ENCODE measurements around the gene SRPX.

SRPX gene

DNA sequence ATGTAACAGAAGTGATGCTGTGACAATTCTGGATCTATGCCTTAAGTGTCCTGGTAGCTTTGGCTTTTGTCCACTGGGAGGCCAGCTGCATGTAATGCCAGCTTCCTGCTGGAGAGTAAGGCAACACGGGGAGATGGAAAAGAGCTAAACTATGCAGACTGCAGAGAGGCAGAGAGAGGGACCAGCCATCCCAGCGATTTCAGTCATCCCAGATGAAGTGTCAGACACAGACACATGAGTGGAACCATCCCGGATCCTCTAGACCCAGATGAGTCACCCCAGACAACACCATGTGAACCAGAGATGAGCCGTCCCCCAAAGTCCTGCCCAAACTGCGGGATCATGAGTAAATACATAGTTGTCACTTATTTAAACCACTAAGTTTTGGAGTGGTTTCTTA is 14.6 kb downstream of the SRPX start:
- H3K27me3 ChIP-seq (ENCODE audit: insufficient read depth, low read length): no peaks in the 10 kb centered on the region
- WGBS (ENCODE audit: extremely low coverage, insufficient coverage, insufficient read length): no CpG with 5 or more reads among the region's 5 CpGs
- no peak overlapping the region for H2BK5ac ChIP-seq (ENCODE audit: low read depth, low read length, poor library complexity)
- no peak overlapping the region for H4K91ac ChIP-seq (ENCODE audit: low read depth, low read length)
- no peaks in the 10 kb centered on the region for H3K4me1 ChIP-seq (ENCODE audit: control insufficient read depth in 1 of 2, insufficient read depth in 2 of 2, low read length in 2 of 2)
- no peak overlapping the region for H3K4ac ChIP-seq (ENCODE audit: low read depth, low read length)
- H3K14ac ChIP-seq (ENCODE audit: low read length): no peak overlapping the region
- H3K23ac ChIP-seq (ENCODE audit: low read length): no peak overlapping the region
- no peaks in the 10 kb centered on the region for H3K36me3 ChIP-seq (ENCODE audit: control insufficient read depth in 1 of 2, insufficient read depth in 2 of 2, low read length in 2 of 2)
- no peak overlapping the region for H3K4me3 ChIP-seq (ENCODE audit: low read depth, low read length)
- H3K79me2 ChIP-seq (ENCODE audit: control insufficient read depth, insufficient read depth, low read length, poor library complexity): no peaks in the 10 kb centered on the region
- no peak overlapping the region for H3K9ac ChIP-seq (ENCODE audit: low read length)
- no peak overlapping the region for H2AFZ ChIP-seq (ENCODE audit: insufficient read depth, low read length, poor library complexity)
- H3K18ac ChIP-seq (ENCODE audit: low read length): no peak overlapping the region
- H3K27ac ChIP-seq (ENCODE audit: low read depth, low read length): no peak overlapping the region
- H4K12ac ChIP-seq (ENCODE audit: low read depth, low read length): no peak overlapping the region
- no peaks in the 10 kb centered on the region for H3K79me1 ChIP-seq (ENCODE audit: low read length)
- H2BK120ac ChIP-seq (ENCODE audit: insufficient read depth, low read length, poor library complexity): no peak overlapping the region
- no peak for DNase-seq
- no peak overlapping the region for H3K4me2 ChIP-seq (ENCODE audit: low read length)
- H3K9me3 ChIP-seq (ENCODE audit: insufficient read depth, low read depth, low read length): no peaks in the 10 kb centered on the region
- no peak overlapping the region for H2AK5ac ChIP-seq (ENCODE audit: low read length)
- H2BK12ac ChIP-seq (ENCODE audit: low read length): no peak overlapping the region
- no peak overlapping the region for H4K8ac ChIP-seq (ENCODE audit: low read depth, low read length)

- no peak overlapping the region for H3K4me2 ChIP-seq (ENCODE audit: low read length)
- H4K12ac ChIP-seq (ENCODE audit: low read depth, low read length): no peak overlapping the region
- H2BK120ac ChIP-seq (ENCODE audit: insufficient read depth, low read length, poor library complexity): no peak overlapping the region
- no peaks in the 10 kb centered on the region for H3K79me2 ChIP-seq (ENCODE audit: control insufficient read depth, insufficient read depth, low read length, poor library complexity)
- no peaks in the 10 kb centered on the region for H3K4me1 ChIP-seq (ENCODE audit: control insufficient read depth in 1 of 2, insufficient read depth in 2 of 2, low read length in 2 of 2)
- H3K9ac ChIP-seq (ENCODE audit: low read length): no peak overlapping the region
- no peak overlapping the region for H2BK12ac ChIP-seq (ENCODE audit: low read length)
- no peaks in the 10 kb centered on the region for H3K9me3 ChIP-seq (ENCODE audit: insufficient read depth, low read depth, low read length)
- H3K14ac ChIP-seq (ENCODE audit: low read length): no peak overlapping the region
- H2BK5ac ChIP-seq (ENCODE audit: low read depth, low read length, poor library complexity): no peak overlapping the region
- H3K4ac ChIP-seq (ENCODE audit: low read depth, low read length): no peak overlapping the region
- H3K36me3 ChIP-seq (ENCODE audit: control insufficient read depth in 1 of 2, insufficient read depth in 2 of 2, low read length in 2 of 2): no peaks in the 10 kb centered on the region
- H4K8ac ChIP-seq (ENCODE audit: low read depth, low read length): no peak overlapping the region
- H3K23ac ChIP-seq (ENCODE audit: low read length): no peak overlapping the region
- H3K27ac ChIP-seq (ENCODE audit: low read depth, low read length): no peak overlapping the region
- no CpG with 5 or more reads among the region's 3 CpGs for WGBS (ENCODE audit: extremely low coverage, insufficient coverage, insufficient read length)
- no peak overlapping the region for H3K4me3 ChIP-seq (ENCODE audit: low read depth, low read length)
- no peak overlapping the region for H3K18ac ChIP-seq (ENCODE audit: low read length)
- no peaks in the 10 kb centered on the region for H3K79me1 ChIP-seq (ENCODE audit: low read length)
- no peak for DNase-seq
- H2AFZ ChIP-seq (ENCODE audit: insufficient read depth, low read length, poor library complexity): no peak overlapping the region
- no peak overlapping the region for H4K91ac ChIP-seq (ENCODE audit: low read depth, low read length)
- H2AK5ac ChIP-seq (ENCODE audit: low read length): no peak overlapping the region
- H3K27me3 ChIP-seq (ENCODE audit: insufficient read depth, low read length): no peaks in the 10 kb centered on the region
Observed at GRCh38 chrX:38205039-38205438, 15.6 kb downstream of the SRPX start.

- Histone ChIP-seq H2BK5ac (ENCODE audit: low read depth, low read length, poor library complexity) (no peak overlapping the region), H3K4me2 (ENCODE audit: low read length) (no peak overlapping the region), H3K23ac (ENCODE audit: low read length) (no peak overlapping the region), H3K4ac (ENCODE audit: low read depth, low read length) (no peak overlapping the region), H3K36me3 (ENCODE audit: control insufficient read depth in 1 of 2, insufficient read depth in 2 of 2, low read length in 2 of 2) (no peaks in the 10 kb centered on the region), H3K4me3 (ENCODE audit: low read depth, low read length) (no peak overlapping the region), H2BK12ac (ENCODE audit: low read length) (no peak overlapping the region), H3K79me1 (ENCODE audit: low read length) (no peaks in the 10 kb centered on the region), H3K27ac (ENCODE audit: low read depth, low read length) (no peak overlapping the region), H3K14ac (ENCODE audit: low read length) (no peak overlapping the region), H4K91ac (ENCODE audit: low read depth, low read length) (no peak overlapping the region), H4K12ac (ENCODE audit: low read depth, low read length) (no peak overlapping the region), H3K27me3 (ENCODE audit: insufficient read depth, low read length) (no peaks in the 10 kb centered on the region), H3K9ac (ENCODE audit: low read length) (no peak overlapping the region), H3K18ac (ENCODE audit: low read length) (no peak overlapping the region), H2AK5ac (ENCODE audit: low read length) (no peak overlapping the region), H3K4me1 (ENCODE audit: control insufficient read depth in 1 of 2, insufficient read depth in 2 of 2, low read length in 2 of 2) (no peaks in the 10 kb centered on the region), H3K9me3 (ENCODE audit: insufficient read depth, low read depth, low read length) (no peaks in the 10 kb centered on the region), H3K79me2 (ENCODE audit: control insufficient read depth, insufficient read depth, low read length, poor library complexity) (no peaks in the 10 kb centered on the region), H2AFZ (ENCODE audit: insufficient read depth, low read length, poor library complexity) (no peak overlapping the region), H2BK120ac (ENCODE audit: insufficient read depth, low read length, poor library complexity) (no peak overlapping the region), H4K8ac (ENCODE audit: low read depth, low read length) (no peak overlapping the region)
- peak in 1 of 2 donors; percentile 31 for DNase-seq
- WGBS (ENCODE audit: extremely low coverage, insufficient coverage, insufficient read length): no CpG with 5 or more reads among the region's 5 CpGs
Observed at GRCh38 chrX:38192007-38192810, 28.5 kb downstream of the SRPX start.

DNA sequence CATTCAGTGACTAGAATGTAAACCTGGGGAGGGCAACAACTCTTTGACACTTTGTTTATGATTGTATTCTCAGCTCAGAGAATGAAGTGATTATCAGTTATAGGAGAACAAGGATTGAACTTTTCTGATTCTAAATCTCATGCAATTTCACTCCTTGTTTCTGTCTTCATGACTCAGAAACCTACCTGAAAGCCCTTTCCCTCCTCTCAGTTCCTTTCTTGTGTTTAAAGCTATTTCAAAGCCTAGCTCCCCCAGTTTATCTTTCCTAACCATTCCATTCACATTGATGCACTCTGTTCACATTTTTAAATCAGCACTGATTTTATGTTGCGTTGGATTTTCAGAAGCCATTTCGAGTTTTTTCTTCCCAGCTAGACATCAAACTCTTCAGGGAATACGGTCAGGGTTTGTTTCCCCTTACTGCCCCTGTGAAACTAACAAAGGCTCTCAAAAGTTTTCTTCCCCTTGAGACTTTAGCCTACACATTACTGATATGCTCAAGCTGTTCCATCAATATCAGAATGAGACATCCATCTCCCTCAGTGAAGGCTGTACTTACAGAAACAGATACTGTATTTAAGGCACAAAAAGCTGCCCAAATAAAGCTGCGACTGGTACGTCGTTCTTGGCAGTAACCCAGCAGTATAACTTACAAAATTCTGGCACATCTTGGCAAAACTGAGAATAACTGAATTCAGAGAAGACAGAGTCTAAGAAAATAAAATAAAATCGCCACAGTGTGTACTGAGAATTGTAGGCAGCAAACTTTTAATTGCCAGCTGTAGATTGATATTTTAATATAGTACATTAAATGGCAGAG is 31.0 kb downstream of the SRPX start:
- no peaks in the 10 kb centered on the region for H3K79me2 ChIP-seq (ENCODE audit: control insufficient read depth, insufficient read depth, low read length, poor library complexity)
- H4K91ac ChIP-seq (ENCODE audit: low read depth, low read length): no peak overlapping the region
- no peak overlapping the region for H3K14ac ChIP-seq (ENCODE audit: low read length)
- H3K4me3 ChIP-seq (ENCODE audit: low read depth, low read length): no peak overlapping the region
- H2AFZ ChIP-seq (ENCODE audit: insufficient read depth, low read length, poor library complexity): no peak overlapping the region
- H3K9ac ChIP-seq (ENCODE audit: low read length): no peak overlapping the region
- H4K12ac ChIP-seq (ENCODE audit: low read depth, low read length): no peak overlapping the region
- no peak overlapping the region for H2AK5ac ChIP-seq (ENCODE audit: low read length)
- no peaks in the 10 kb centered on the region for H3K27me3 ChIP-seq (ENCODE audit: insufficient read depth, low read length)
- no peaks in the 10 kb centered on the region for H3K79me1 ChIP-seq (ENCODE audit: low read length)
- H3K27ac ChIP-seq (ENCODE audit: low read depth, low read length): no peak overlapping the region
- no peak overlapping the region for H4K8ac ChIP-seq (ENCODE audit: low read depth, low read length)
- no peak overlapping the region for H3K18ac ChIP-seq (ENCODE audit: low read length)
- H3K23ac ChIP-seq (ENCODE audit: low read length): no peak overlapping the region
- no peaks in the 10 kb centered on the region for H3K9me3 ChIP-seq (ENCODE audit: insufficient read depth, low read depth, low read length)
- DNase-seq: no peak
- H2BK12ac ChIP-seq (ENCODE audit: low read length): no peak overlapping the region
- no peaks in the 10 kb centered on the region for H3K4me1 ChIP-seq (ENCODE audit: control insufficient read depth in 1 of 2, insufficient read depth in 2 of 2, low read length in 2 of 2)
- no peak overlapping the region for H3K4ac ChIP-seq (ENCODE audit: low read depth, low read length)
- H3K36me3 ChIP-seq (ENCODE audit: control insufficient read depth in 1 of 2, insufficient read depth in 2 of 2, low read length in 2 of 2): no peaks in the 10 kb centered on the region
- H2BK120ac ChIP-seq (ENCODE audit: insufficient read depth, low read length, poor library complexity): no peak overlapping the region
- no peak overlapping the region for H2BK5ac ChIP-seq (ENCODE audit: low read depth, low read length, poor library complexity)
- no peak overlapping the region for H3K4me2 ChIP-seq (ENCODE audit: low read length)
- no CpG with 5 or more reads among the region's 7 CpGs for WGBS (ENCODE audit: extremely low coverage, insufficient coverage, insufficient read length)
